Measurements from ENCODE around the gene PPME1. TPM values are rescaled to one million over a fixed set of nuclear protein-coding genes. Genes with fewer than 3 reads are reported as not detected.

The PPME1 gene
- total and polyA plus RNA-seq, 9 of the 15 experiments (the other 6 are each of a cell fraction or from before 2014, with no cell fraction given): 9.8 to 81.7 (median 37.6) TPM

- Histone ChIP-seq H3K9me3 (replicated peaks; ENCODE audit: control insufficient read depth, insufficient read depth, low read depth, low read length) (no peaks in the 10 kb centered on the region), H3K27me3 (ENCODE audit: control insufficient read depth in 2 of 2, insufficient read depth in 2 of 2, low read length in 2 of 2) (peaks cover 2 to 26% of the 10 kb centered on the region in 2 experiments; a peak in 3 of 5 replicates), H3K9ac (ENCODE audit: insufficient read depth in 1 of 2, low read depth in 2 of 2, low read length in 2 of 2) (no peak overlapping the region), H3K9me1 (ENCODE audit: control insufficient read depth, insufficient read depth, low read length) (no peaks in the 10 kb centered on the region), H4K20me1 (replicated peaks; ENCODE audit: control insufficient read depth, insufficient read depth, low read length) (no peaks in the 10 kb centered on the region; the same call in 1 of the 2 replicates), H2AFZ (ENCODE audit: low read depth, low read length) (no peak overlapping the region), H3K36me3 (ENCODE audit: control insufficient read depth, insufficient read depth, low read length) (no peaks in the 10 kb centered on the region), H3K27ac (ENCODE audit: extremely low read depth, low read depth, low read length) (no peak overlapping the region), H3K4me1 (replicated peaks in 1 of 2; ENCODE audit: control insufficient read depth in 2 of 2, insufficient read depth in 2 of 2, low read length in 2 of 2) (no peaks in the 10 kb centered on the region), H3K79me2 (ENCODE audit: control insufficient read depth, insufficient read depth, low read length) (no peaks in the 10 kb centered on the region), H3K4me2 (ENCODE audit: insufficient read depth, low read length) (no peak overlapping the region), H3K4me3 (no peak overlapping the region)
- CTCF ChIA-PET (ENCODE audit: low intra/inter-chr PET ratio): interaction anchor here (0.7 kb wide), 1 partner anchor 186 kb away, joined by 3 read pairs; no protein-coding TSS in a partner anchor
- in situ Hi-C loops (cut with MboI): no loop called here
- FAIRE-seq (no peak), ATAC-seq (no peak), DNase-seq (ENCODE audit: extremely low read depth in 1 of 4, low spot score in 3 of 4) (no peak)
- 0% methylated on average over 2 of the region's 2 CpGs for WGBS (ENCODE audit: insufficient coverage, low coverage, missing lambda C conversion rate)
- no peak for TF ChIP-seq NEUROD1 (IDR thresholded peaks at IDR 0.05; ENCODE audit: borderline replicate concordance, low read depth, low read length, partially characterized antibody)
- TF ChIP-seq E2F3 (CRISPR knock-in tag; IDR thresholded peaks at IDR 0.05): no peak
- TF ChIP-seq RBFOX2 (IDR thresholded peaks at IDR 0.05; ENCODE audit: low read depth, low read length): no peak
- TF ChIP-seq RFX5 (IDR thresholded peaks at IDR 0.05; ENCODE audit: low read depth, low read length): no peak
- no peak for TF ChIP-seq PURB (CRISPR knock-in tag; IDR thresholded peaks at IDR 0.05; ENCODE audit: low read depth)
- TF ChIP-seq SMAD3 (CRISPR knock-in tag; conservative IDR thresholded peaks at IDR 0.05): no peak
- no peak for TF ChIP-seq GABPA (tag; conservative IDR thresholded peaks at IDR 0.05; ENCODE audit: low read depth)
- no peak for TF ChIP-seq HNRNPUL1 (IDR thresholded peaks at IDR 0.05; ENCODE audit: low read length)
- no peak for TF ChIP-seq KAT8 (IDR thresholded peaks at IDR 0.05; ENCODE audit: low read depth)
- no peak for TF ChIP-seq CEBPG (CRISPR knock-in tag; IDR thresholded peaks at IDR 0.05)
- no peak for TF ChIP-seq CEBPG (tag; conservative IDR thresholded peaks at IDR 0.05 in 1 of 2, IDR thresholded peaks at IDR 0.05 in 1 of 2)
- TF ChIP-seq ZNF76 (CRISPR knock-in tag; IDR thresholded peaks at IDR 0.05; ENCODE audit: borderline replicate concordance): no peak
- TF ChIP-seq ZNF175 (CRISPR knock-in tag; IDR thresholded peaks at IDR 0.05; ENCODE audit: low read depth): no peak
- no peak for TF ChIP-seq ARID1B (IDR thresholded peaks at IDR 0.05)
- no peak for TF ChIP-seq SNAPC5 (CRISPR knock-in tag; IDR thresholded peaks at IDR 0.05)
- TF ChIP-seq SOX6 (IDR thresholded peaks at IDR 0.05): no peak
- no peak for TF ChIP-seq ASH1L (IDR thresholded peaks at IDR 0.05; ENCODE audit: borderline replicate concordance, low read depth, partially characterized antibody)
- TF ChIP-seq RBBP5 (IDR thresholded peaks at IDR 0.05; ENCODE audit: borderline replicate concordance, insufficient read depth, low read length, poor library complexity, severe bottlenecking): no peak
- no peak for TF ChIP-seq ZNF785 (CRISPR knock-in tag; IDR thresholded peaks at IDR 0.05)
- POLR2A ChIA-PET: interaction anchor here (0.7 to 0.9 kb wide), 2 partner anchors 136 to 698 kb away, joined by 3 to 4 read pairs; partner anchors contain the start of gene PGM2L1
- no TSS peak for BruUV-seq (replicated peaks)
- intact Hi-C loops (cut with micrococcal nuclease): loop anchor here (5.0 kb wide), 1 partner anchor 310 kb away; no protein-coding TSS in a partner anchor
These were observed 91.6 kb downstream of the PPME1 start for GRCh38 chr11:74262725-74263124.
